ENCODE results near the gene PLD3. TPM values are rescaled to one million over a fixed set of nuclear protein-coding genes. Genes with fewer than 3 reads are reported as not detected.

PLD3 gene
- total RNA-seq, 4 donors from 2014 or later = 237 to 302 (median 266) TPM

DNA sequence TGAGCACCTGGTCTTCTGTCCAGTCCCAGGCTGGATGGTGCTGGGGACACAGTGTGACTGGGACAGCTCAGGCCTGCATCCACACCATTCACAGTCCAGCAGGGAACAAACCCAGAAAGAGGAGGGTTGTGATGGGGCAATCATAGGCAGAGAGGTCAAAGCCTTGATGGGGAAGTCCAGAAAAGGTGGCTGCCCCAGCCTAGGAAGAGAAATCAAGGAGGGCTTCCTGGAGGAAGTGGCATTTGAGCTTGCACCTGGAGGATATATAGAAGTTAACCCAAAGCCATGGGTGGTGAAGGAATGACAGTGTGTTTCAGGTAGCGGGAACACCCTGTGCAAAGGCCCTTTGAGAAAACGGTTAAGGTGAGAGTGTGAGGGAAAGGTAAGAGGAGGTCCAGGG is 67.3 kb downstream of the PLD3 start:
- Histone ChIP-seq H3K9me3 (no peaks in the 10 kb centered on the region), H3K4me3 (no peak overlapping the region), H3K36me3 (no peaks in the 10 kb centered on the region), H3K4me1 (peaks cover 0 to 53% (median 19%) of the 10 kb centered on the region in 3 donors), H3K27me3 (no peaks in the 10 kb centered on the region), H3K27ac (peak overlapping the region in 1 of 4 donors; percentile 71)
- TF ChIP-seq POLR2AphosphoS5 (IDR thresholded peaks at IDR 0.05) = no peak
- TF ChIP-seq, protein P1, sequence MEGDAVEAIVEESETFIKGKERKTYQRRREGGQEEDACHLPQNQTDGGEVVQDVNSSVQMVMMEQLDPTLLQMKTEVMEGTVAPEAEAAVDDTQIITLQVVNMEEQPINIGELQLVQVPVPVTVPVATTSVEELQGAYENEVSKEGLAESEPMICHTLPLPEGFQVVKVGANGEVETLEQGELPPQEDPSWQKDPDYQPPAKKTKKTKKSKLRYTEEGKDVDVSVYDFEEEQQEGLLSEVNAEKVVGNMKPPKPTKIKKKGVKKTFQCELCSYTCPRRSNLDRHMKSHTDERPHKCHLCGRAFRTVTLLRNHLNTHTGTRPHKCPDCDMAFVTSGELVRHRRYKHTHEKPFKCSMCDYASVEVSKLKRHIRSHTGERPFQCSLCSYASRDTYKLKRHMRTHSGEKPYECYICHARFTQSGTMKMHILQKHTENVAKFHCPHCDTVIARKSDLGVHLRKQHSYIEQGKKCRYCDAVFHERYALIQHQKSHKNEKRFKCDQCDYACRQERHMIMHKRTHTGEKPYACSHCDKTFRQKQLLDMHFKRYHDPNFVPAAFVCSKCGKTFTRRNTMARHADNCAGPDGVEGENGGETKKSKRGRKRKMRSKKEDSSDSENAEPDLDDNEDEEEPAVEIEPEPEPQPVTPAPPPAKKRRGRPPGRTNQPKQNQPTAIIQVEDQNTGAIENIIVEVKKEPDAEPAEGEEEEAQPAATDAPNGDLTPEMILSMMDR (IDR thresholded peaks at IDR 0.05) = no peak
- no peak for TF ChIP-seq POLR2A (IDR thresholded peaks at IDR 0.05)
- no peak for TF ChIP-seq EP300 (IDR thresholded peaks at IDR 0.05)
- no peak for ATAC-seq
- WGBS, 2 donors (ENCODE audit: low coverage in 1 of 2) = 95 to 100% methylated on average over 2 of the region's 2 CpGs

DNA sequence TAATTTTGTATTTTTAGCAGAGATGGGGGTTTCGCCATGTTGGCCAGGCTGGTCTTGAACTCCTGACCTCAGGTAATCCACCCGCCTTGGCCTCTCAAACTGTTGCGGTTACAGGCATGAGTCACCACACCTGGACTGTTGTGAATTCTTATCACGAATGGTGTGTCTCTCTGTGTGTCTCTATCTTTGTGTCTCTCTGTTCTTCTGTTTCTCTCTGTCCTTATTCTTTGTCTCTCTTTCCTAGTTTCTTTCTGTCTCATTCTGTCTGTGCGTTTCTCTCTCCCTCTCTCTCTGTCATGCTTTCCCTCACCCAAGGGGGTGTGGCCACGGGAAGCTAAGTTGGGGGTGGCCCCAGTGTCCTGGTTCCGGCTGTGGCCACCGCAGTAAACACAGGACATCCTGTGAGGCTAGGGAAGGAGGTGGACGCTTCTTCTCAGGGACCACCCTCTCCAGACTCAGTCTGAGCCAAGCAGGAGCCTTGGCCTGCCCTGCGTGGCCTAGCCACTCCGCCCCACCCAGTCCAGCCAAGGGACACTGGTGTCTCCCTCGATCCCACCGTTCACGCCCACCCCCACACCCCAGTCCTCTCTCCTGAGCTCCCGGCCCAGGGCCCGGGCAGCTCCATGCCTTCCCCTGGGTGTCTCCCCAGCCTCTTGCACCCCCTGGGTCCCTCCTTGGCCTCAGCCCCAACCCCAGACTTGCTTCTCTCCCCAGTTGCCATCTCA is 68.6 kb downstream of the PLD3 start:
- H3K4me1 ChIP-seq = peaks cover 0 to 48% (median 18%) of the 10 kb centered on the region in 3 donors
- ATAC-seq = no peak

DNA sequence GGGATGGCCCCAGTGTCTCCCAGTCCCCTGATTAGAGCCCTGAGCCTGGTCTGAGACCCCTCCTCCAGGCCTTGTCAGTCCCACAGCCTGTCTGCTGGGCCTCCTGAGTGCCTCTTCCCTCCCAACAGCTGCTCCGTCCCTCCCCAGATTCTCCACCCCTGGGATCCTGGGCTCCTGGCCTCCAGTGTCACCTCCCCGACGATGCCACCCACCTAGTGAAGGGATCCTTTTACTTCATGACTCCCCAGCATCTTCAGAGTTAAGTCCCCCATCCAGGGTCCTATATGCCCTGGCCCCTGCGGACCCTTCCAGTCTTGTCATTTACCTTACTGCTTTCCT is 69.1 kb downstream of the PLD3 start:
- Histone ChIP-seq H3K9me3 (no peaks in the 10 kb centered on the region), H3K27ac (peak overlapping the region in 3 of 4 donors; percentile 70 to 80 (median 71)), H3K27me3 (no peaks in the 10 kb centered on the region), H3K36me3 (peaks cover 0 to 5% of the 10 kb centered on the region in 2 donors), H3K4me3 (no peak overlapping the region), H3K4me1 (peaks cover 0 to 48% (median 23%) of the 10 kb centered on the region in 3 donors)
- ATAC-seq = no peak
- TF ChIP-seq EP300 (IDR thresholded peaks at IDR 0.05) (no peak), POLR2AphosphoS5 (IDR thresholded peaks at IDR 0.05) (no peak), POLR2A (IDR thresholded peaks at IDR 0.05) (no peak)
- TF ChIP-seq, protein P1 (IDR thresholded peaks at IDR 0.05) = no peak
- 67 to 76% methylated on average over 3 to 4 of the region's 4 CpGs for WGBS, 2 donors (ENCODE audit: low coverage in 1 of 2)

More for the DNA sequence above, 68.6 kb downstream of the PLD3 start:
- Histone ChIP-seq H3K4me3 (no peak overlapping the region), H3K36me3 (no peaks in the 10 kb centered on the region), H3K27me3 (no peaks in the 10 kb centered on the region), H3K27ac (peak overlapping the region in 3 of 4 donors; percentile 70 to 80 (median 71)), H3K9me3 (no peaks in the 10 kb centered on the region)
- TF ChIP-seq EP300 (IDR thresholded peaks at IDR 0.05) = no peak
- TF ChIP-seq POLR2A (IDR thresholded peaks at IDR 0.05) = peak; percentile 25 to 31
- no peak for TF ChIP-seq POLR2AphosphoS5 (IDR thresholded peaks at IDR 0.05)
- TF ChIP-seq, protein P1 (IDR thresholded peaks at IDR 0.05) = no peak
- WGBS, 2 donors (ENCODE audit: low coverage in 1 of 2) = 41 to 68% methylated on average over 6 to 7 of the region's 16 CpGs

DNA sequence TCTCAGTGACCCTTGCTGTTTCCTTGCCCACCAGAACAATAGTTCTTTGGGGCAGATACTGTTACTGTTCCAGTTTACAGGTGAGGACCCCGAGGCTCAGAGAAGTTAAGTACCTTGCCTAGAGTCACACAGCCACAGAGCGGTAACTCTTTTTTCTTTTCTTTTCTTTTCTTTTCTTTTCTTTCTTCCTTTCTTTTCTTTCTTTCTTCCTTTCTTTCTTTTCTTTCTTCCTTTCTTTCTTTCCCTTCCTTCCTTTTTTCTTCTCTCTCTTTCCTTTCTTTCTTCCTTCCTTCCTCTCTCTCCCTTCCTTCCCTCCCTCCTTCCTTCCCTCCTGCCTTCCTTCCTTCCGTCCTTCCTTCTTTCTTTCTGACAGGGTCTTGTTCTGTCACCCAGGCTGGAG is 69.5 kb downstream of the PLD3 start:
- Histone ChIP-seq H3K36me3 (peaks cover 0 to 9% of the 10 kb centered on the region in 2 donors), H3K27ac (peak overlapping the region in 3 of 4 donors; percentile 70 to 80 (median 71)), H3K4me3 (no peak overlapping the region), H3K27me3 (no peaks in the 10 kb centered on the region), H3K4me1 (peaks cover 0 to 48% (median 27%) of the 10 kb centered on the region in 3 donors), H3K9me3 (no peaks in the 10 kb centered on the region)
- TF ChIP-seq, protein P1 (IDR thresholded peaks at IDR 0.05) = no peak
- TF ChIP-seq POLR2A (IDR thresholded peaks at IDR 0.05) (no peak), POLR2AphosphoS5 (IDR thresholded peaks at IDR 0.05) (no peak), EP300 (IDR thresholded peaks at IDR 0.05) (no peak)
- no peak for ATAC-seq
- 91 to 94% methylated on average over 2 to 3 of the region's 3 CpGs for WGBS, 2 donors (ENCODE audit: low coverage in 1 of 2)
